Measurements from ENCODE around the gene SULT6B1. TPM values are rescaled to one million over a fixed set of nuclear protein-coding genes. Genes with fewer than 3 reads are reported as not detected.

SULT6B1 gene
- polyA plus RNA-seq, 1 donor (not counting 4 experiments of a cell fraction or from before 2014, with no cell fraction given): not detected

DNA sequence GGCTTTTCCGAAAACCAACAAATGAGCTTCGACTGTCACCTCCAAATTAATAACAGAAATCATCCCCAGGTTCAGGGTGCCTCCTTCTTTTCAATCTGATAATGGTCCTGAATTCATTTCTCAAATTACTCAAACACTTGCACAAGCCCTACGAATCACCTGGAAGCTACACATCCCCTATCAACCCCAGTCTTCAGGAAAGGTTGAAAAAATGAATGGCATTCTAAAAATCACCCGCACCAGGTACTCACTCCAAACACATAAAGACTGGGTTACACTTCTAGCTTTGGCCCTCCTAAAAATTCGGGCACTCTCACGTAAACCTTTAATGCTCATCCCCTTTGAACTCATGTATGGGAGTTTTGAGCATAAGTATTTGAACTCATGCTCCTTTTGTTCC is 55.6 kb downstream of the SULT6B1 start:
- no peak overlapping the region for H3K27ac ChIP-seq (ENCODE audit: control insufficient read depth, insufficient read depth, low read length)
- no peaks in the 10 kb centered on the region for H4K20me1 ChIP-seq (ENCODE audit: control insufficient read depth, extremely low read depth, insufficient read depth, low read length)
- H3K27me3 ChIP-seq (ENCODE audit: control insufficient read depth, extremely low read depth, insufficient read depth, low read length): no peaks in the 10 kb centered on the region
- no peak overlapping the region for H3K4me3 ChIP-seq (ENCODE audit: control insufficient read depth in 2 of 3, extremely low read depth in 1 of 3, insufficient read depth in 2 of 3, low read depth in 1 of 3, low read length in 3 of 3)
- H3K36me3 ChIP-seq (ENCODE audit: control insufficient read depth in 2 of 2, extremely low read depth in 1 of 2, insufficient read depth in 2 of 2, low read length in 2 of 2): peaks cover 16 to 32% of the 10 kb centered on the region in 2 experiments
- no peak overlapping the region for H3K4me2 ChIP-seq (ENCODE audit: control insufficient read depth, extremely low read depth, insufficient read depth, low read depth, low read length)
- DNase-seq (ENCODE audit: low read depth, low spot score) (no peak), FAIRE-seq (no peak)
- TF ChIP-seq, protein P1, sequence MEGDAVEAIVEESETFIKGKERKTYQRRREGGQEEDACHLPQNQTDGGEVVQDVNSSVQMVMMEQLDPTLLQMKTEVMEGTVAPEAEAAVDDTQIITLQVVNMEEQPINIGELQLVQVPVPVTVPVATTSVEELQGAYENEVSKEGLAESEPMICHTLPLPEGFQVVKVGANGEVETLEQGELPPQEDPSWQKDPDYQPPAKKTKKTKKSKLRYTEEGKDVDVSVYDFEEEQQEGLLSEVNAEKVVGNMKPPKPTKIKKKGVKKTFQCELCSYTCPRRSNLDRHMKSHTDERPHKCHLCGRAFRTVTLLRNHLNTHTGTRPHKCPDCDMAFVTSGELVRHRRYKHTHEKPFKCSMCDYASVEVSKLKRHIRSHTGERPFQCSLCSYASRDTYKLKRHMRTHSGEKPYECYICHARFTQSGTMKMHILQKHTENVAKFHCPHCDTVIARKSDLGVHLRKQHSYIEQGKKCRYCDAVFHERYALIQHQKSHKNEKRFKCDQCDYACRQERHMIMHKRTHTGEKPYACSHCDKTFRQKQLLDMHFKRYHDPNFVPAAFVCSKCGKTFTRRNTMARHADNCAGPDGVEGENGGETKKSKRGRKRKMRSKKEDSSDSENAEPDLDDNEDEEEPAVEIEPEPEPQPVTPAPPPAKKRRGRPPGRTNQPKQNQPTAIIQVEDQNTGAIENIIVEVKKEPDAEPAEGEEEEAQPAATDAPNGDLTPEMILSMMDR (optimal IDR thresholded peaks at IDR 0.05 in 1 of 3, IDR thresholded peaks at IDR 0.05 in 1 of 3, conservative IDR thresholded peaks at IDR 0.05 in 1 of 3; ENCODE audit: extremely low read depth in 1 of 3, insufficient read depth in 2 of 3, low read length in 3 of 3): no peak
- no peak for TF ChIP-seq EZH2 (IDR thresholded peaks at IDR 0.05; ENCODE audit: low read length)
- H2AFZ ChIP-seq (ENCODE audit: control insufficient read depth, low read length): no peak overlapping the region
- H3K9me3 ChIP-seq (ENCODE audit: control insufficient read depth, low read depth, low read length): no peaks in the 10 kb centered on the region
- H3K4me1 ChIP-seq (ENCODE audit: control insufficient read depth, extremely low read depth, insufficient read depth, low read length): no peaks in the 10 kb centered on the region
- dilution Hi-C loops (cut with MboI; ENCODE audit: extremely low pct_ligation_motif_present, low sequenced_read_pairs): no loop called here
- peaks cover 17% of the 10 kb centered on the region for H3K79me2 ChIP-seq (ENCODE audit: control insufficient read depth, insufficient read depth, low read length)
- no peak overlapping the region for H3K9ac ChIP-seq (ENCODE audit: control insufficient read depth, extremely low read depth, insufficient read depth, low read length)
- H3K9me1 ChIP-seq (ENCODE audit: control insufficient read depth, extremely low read depth, insufficient read depth, low read length): no peaks in the 10 kb centered on the region

DNA sequence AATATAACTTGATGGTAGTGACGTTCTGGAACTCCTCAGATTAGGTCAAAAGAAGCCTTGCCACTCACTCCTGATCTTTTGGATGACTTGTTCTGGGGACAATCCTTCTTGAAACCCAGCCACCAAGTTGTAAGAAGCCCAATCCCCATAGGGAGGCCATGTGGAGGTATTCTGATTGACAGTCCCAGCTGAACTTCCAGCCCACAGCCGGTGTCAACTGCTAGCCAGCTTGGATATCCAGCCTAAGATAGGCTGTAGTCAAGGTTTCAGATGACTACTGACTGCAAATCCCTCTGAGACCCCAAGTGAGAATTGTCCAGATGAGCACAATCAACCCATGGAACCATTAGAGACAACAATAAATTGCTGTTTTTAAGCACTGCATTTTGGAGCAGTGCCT is 63.1 kb downstream of the SULT6B1 start:
- dilution Hi-C loops (cut with MboI; ENCODE audit: extremely low pct_ligation_motif_present, low sequenced_read_pairs): no loop called here
- Histone ChIP-seq H3K79me2 (ENCODE audit: control insufficient read depth, insufficient read depth, low read length) (peaks cover 6% of the 10 kb centered on the region), H3K9me3 (ENCODE audit: control insufficient read depth, low read depth, low read length) (no peaks in the 10 kb centered on the region), H3K4me1 (ENCODE audit: control insufficient read depth, extremely low read depth, insufficient read depth, low read length) (no peaks in the 10 kb centered on the region), H2AFZ (ENCODE audit: control insufficient read depth, low read length) (no peak overlapping the region), H3K4me2 (ENCODE audit: control insufficient read depth, extremely low read depth, insufficient read depth, low read depth, low read length) (no peak overlapping the region), H3K27me3 (ENCODE audit: control insufficient read depth, extremely low read depth, insufficient read depth, low read length) (no peaks in the 10 kb centered on the region), H3K9ac (ENCODE audit: control insufficient read depth, extremely low read depth, insufficient read depth, low read length) (no peak overlapping the region), H3K36me3 (ENCODE audit: control insufficient read depth in 2 of 2, extremely low read depth in 1 of 2, insufficient read depth in 2 of 2, low read length in 2 of 2) (peaks cover 16 to 26% of the 10 kb centered on the region in 2 experiments), H3K9me1 (ENCODE audit: control insufficient read depth, extremely low read depth, insufficient read depth, low read length) (no peaks in the 10 kb centered on the region), H3K27ac (ENCODE audit: control insufficient read depth, insufficient read depth, low read length) (no peak overlapping the region), H4K20me1 (ENCODE audit: control insufficient read depth, extremely low read depth, insufficient read depth, low read length) (peaks cover 3% of the 10 kb centered on the region), H3K4me3 (ENCODE audit: control insufficient read depth in 2 of 3, extremely low read depth in 1 of 3, insufficient read depth in 2 of 3, low read depth in 1 of 3, low read length in 3 of 3) (no peak overlapping the region)
- no peak for FAIRE-seq
- DNase-seq (ENCODE audit: low read depth, low spot score): no peak
- no peak for TF ChIP-seq EZH2 (IDR thresholded peaks at IDR 0.05; ENCODE audit: low read length)
- TF ChIP-seq, protein P1 (optimal IDR thresholded peaks at IDR 0.05 in 1 of 3, IDR thresholded peaks at IDR 0.05 in 1 of 3, conservative IDR thresholded peaks at IDR 0.05 in 1 of 3; ENCODE audit: extremely low read depth in 1 of 3, insufficient read depth in 2 of 3, low read length in 3 of 3): no peak

Data from keratinocyte (primary cell).